NK-92 treated with Interleukin-12 subunit alpha and Interleukin-12 subunit beta, amount 100 ng/mL, for 24 hours (cell line): Measurements from ENCODE around the gene ALCAM.

Experiments
- DNase-seq: peaks from one replicate; lab custom pipeline; 2025; lab: John Stamatoyannopoulos, UW

The ALCAM gene

GRCh38 chr3:105429034-105429762, 62.5 kb downstream of the ALCAM start:
- DNase-seq = no peak

GRCh38 chr3:105430455-105430854, 63.7 kb downstream of the ALCAM start:
- DNase-seq = no peak

- DNase-seq = no peak
Observed at GRCh38 chr3:105431200-105431599, 64.5 kb downstream of the ALCAM start.

DNA sequence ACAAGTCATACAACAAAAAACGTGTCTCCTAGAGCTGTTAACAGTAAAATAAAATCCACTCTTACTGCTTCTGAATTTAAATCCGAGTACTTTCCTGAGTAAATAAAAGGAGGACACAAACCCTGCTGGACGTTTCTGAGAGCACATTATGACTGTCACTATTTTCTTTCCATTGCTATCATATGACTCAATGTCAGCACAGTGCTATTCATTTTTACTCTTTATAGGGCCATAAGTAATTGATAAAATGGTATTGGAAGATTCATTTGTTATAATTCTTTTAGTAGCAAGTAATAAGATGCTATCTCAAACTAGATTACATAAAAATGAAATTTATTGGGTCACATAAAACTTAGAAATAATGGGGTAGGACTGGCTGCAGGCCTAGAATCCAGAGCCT, 68.6 kb downstream of the ALCAM start:
- DNase-seq = no peak

- no peak for DNase-seq
Observed at GRCh38 chr3:105436687-105437086, 70.0 kb downstream of the ALCAM start.

DNA sequence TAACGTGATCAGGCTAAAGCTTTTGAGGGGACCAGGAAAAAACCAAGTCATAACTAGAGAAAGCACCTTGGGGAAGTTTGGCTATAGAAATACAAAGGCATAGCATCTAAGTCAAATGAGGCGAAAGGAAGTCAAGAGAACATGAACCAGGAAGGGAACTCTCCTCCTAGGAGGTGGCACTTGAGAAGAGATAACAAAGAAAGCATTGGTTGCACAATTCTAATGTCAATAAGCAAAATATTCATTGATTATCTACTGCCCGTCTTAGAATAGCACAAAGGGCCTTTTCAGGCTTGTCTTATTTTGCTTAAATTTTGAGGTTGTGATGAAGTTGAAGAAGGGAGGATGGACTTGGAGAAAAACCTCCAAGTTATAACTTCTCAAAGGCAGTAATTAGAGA, 73.4 kb downstream of the ALCAM start:
- no peak for DNase-seq

- no peak for DNase-seq
Observed at GRCh38 chr3:105444725-105445124, 78.0 kb downstream of the ALCAM start.

DNA sequence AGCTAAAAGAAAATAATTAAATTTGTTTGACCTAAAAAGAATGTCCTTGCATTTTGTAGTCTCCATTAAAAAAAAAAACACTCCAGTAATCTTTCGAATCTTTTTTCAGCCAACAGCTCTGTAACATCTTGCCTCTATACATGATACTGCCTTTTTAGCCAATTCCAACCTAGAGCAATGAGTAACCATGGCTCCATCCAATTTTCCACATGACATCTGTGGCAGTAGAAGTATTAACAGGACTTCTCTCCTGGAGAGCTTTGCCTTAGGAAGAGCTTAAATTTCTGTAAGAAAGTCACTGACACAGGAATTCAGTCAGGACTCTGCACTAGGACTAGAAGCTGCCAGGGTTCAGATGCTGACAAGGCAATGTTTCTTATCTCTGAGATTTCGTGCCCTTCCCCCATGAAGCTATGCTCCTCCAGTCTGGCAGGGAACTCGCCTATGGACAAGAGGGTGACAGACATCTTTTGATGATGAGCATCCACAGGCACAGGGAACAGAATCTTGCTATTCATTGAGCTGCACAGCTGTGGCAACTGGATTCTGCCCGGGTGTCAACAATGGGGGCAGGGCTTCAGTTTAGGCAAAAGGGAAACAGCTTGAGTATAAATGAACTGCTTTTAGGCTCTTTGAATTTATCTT, 81.8 kb downstream of the ALCAM start:
- no peak for DNase-seq

DNA sequence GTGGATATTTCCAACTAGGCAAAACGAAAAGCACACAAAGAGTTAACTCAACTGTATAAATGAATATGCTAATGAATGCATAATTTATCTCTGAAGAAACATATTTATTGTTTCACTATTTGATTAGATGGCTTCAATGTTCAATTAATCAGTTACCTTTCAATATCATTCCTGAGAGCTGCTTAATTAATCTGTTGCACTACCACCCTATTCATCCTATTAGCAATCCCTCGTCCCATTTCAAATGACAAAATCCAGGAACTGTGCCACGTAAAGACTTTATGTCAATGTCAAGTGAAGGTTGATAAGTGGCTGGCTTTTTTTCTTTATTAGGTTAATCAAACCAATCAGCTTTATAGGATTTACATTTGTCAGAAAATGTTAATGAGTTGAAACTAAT, 82.7 kb downstream of the ALCAM start:
- DNase-seq = no peak

DNA sequence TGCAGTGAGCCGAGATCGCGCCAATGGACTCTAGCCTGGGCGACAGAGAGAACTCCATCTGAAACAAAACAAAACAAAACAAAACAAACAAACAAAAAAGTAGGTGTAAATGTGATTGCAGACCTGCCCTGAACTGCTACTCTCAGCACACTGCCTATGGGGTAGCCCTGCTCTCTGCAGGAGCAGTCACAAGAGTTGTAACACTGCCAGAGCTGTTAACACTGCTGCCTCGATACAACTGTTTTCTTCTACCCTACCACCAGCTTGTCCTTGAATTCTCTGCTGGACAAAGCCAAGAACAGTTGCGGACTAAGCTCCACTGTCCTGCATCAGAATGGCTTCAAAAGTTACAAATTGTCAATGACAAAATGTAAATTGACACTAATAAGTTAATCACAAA, 89.3 kb downstream of the ALCAM start:
- DNase-seq = no peak

DNA sequence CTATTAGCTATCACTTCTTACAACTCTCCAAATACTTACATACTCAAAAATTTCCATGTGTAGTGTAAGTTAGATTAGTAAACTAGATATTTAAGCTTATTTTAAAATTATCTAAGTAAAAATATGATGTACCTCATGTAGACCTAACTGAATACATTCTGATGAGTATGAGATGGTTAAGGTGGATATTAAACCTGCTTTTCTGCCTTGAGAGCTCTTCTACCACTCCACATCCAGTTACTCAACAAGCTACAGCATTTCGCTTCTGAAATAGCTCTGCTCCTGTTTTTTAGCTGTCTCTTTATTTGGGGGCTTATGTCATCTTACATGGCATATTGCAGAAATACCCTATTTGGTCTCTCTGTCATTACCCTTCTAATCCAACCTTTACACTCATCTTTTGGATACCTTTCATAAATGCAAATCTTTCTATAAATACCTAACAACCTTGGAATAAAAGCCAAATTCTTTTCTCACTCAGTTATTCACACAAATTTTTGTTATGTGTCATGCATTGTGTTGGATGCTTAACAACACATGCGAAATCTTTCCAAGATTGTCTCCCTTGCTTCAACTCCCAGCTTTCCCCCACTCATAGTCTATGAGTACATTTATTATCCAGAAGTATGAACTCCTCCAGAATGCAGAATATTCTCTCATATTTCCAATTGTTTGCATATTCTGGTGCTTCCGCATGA, 92.0 kb downstream of the ALCAM start:
- DNase-seq = no peak

- no peak for DNase-seq
Observed at GRCh38 chr3:105459566-105460290, 93.0 kb downstream of the ALCAM start.

GRCh38 chr3:105463620-105464019, 96.9 kb downstream of the ALCAM start:
- no peak for DNase-seq

- DNase-seq = no peak
Observed at GRCh38 chr3:105465251-105465853, 98.6 kb downstream of the ALCAM start.

DNA sequence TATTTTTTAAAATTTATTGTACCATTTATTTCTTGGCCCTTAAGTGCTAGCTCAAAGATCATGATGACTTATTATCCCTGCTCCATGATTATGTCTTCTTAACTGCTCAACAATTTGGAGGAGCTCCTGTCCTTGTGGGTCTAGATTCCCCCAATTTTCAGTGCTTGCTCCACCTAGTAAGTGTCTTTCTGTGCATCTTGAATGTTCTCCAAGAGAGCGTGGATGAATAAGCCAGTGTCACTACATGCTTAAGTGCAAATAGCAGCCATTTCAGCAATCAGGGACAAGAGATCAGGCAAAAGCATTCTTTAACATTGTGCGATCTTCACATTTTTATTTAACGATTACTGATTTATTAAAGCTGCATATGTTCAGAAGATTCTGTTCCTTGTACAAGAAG, 99.4 kb downstream of the ALCAM start:
- DNase-seq = no peak

DNA sequence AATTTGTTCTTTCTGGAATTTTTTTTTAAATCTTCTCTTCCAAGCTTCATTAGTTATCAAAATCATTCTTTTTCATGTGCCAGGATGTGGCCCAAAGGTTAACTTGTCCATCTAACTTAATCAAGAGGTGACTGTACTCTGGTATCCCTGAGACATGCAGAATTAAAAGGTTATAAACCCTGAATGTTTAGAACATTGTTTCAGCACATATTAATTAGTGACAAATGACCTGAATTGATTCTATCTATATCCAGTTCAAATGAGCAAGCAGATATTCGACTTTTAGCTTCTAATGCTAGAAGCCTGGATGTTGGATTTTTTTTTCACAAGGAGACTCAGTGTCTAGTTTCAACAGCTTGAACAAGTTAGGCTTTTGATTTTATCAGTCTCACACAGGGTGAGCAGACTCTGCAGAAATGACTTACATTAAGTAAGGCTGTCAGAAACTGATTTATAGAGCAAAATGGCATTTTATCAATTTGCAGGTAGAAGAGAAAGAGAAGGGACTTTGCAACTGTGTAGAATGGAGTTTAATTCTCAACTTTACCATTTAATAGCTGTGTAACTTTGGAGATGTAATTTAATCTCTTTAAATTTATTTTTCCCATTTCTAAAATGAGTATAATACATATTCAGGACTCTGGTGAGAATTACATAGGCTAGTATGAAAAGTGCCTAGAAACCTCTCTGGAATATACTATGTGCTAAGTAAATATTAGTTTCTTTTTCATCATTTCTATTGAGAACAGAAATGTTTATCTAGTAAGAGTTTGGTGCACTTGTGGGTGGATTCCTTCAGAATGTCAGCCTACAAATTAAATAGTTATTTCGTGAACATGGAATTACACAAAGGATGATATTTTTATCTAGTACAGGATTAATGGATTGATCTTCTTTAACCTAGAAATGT, 100.0 kb downstream of the ALCAM start:
- no peak for DNase-seq

- DNase-seq = no peak
Observed at GRCh38 chr3:105470851-105471250, 104.1 kb downstream of the ALCAM start.

DNA sequence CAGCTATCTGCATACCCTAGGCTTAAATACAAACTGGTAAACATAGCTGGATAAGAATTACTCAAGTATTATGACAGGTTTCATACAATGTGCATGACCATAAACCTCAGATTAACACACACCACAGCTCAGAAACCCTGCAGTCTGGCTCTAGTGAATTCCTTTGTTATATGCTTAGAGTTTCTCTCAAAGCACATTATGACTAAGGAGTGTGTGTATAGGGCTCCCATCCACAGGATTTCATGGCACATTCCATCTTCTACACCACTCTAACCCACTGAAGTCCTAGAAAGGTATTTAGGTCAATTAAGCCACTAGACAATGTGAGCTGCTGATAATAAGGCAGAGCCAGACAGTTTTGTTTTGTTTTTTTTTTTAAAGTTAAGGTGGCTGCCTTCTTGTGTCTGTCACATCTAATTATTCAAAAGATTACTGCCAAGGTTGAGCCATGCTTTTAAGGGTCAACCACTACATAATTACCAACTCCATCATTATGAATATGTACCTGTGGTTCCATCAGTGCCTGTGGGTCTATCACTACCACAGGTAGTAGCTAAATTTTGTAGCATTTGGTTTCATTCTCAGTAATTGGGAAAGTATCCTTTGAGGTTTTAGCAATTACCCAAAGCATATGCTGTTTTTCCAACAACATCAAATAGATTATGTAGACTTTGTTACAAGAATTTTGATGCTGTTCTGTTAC, 107.0 kb downstream of the ALCAM start:
- no peak for DNase-seq

DNA sequence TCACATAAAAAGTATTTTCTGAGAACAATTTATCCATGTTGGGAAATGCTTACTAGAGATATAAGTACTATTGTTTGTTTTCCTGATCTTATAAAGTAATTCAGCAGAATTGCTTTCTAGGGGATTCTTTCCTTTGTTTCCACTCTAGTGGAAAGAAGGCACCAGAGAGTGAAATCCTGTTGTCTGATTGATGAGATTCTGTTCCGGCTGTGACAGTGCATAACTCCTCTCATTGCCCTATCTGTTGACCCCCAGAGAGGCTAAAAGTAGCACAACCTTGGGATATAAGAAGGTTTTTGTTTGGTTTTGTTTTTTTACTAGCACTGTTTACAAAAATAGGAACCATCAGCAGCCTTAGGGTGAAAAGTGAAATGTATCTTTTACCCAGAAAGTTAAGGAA, 114.1 kb downstream of the ALCAM start:
- no peak for DNase-seq

GRCh38 chr3:105483476-105483875, 116.8 kb downstream of the ALCAM start:
- DNase-seq = no peak

- DNase-seq = no peak
Observed at GRCh38 chr3:105490045-105490444, 123.3 kb downstream of the ALCAM start.
